ENCODE data around the gene SAMD10.
"Not testable (repeated sequence)": the region's sequence is repeated elsewhere in the genome, so short reads cannot be mapped to it uniquely, and the experiment has no call there.

SAMD10 gene

DNA sequence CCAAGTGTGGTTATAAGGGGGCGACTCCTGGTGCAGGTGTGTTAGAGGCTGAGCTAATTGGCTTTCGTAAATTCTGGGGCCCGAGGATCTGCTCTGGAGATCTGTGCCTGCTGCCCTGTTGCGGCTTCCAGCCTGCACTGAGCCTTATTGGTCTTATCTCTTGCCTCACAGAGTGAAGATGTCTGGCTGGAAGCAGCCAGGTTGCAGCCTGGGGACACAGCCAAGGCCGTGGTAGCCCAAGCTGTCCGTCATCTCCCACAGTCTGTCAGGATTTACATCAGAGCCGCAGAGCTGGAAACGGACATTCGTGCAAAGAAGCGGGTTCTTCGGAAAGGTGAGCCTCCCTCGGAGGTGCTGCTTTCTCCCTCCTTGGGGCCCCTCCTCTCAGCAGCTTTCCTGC lies 21.5 kb upstream of the SAMD10 start:
- DNase-seq: no peak

GRCh38 chr20:63982937-63983336 lies 3.5 kb upstream of the SAMD10 start:
- no peak for DNase-seq

- peak; percentile 93 to 96 for DNase-seq
Measured at GRCh38 chr20:63980806-63981728, 1.6 kb upstream of the SAMD10 start, which contains the start of gene PRPF6. Gene PRPF6, plus strand, starts transcription at chr20:63981132. Its CDS starts 114 bp downstream, at chr20:63981246.

- DNase-seq: peak in 1 of 2 experiments; percentile 35
Measured at GRCh38 chr20:63980317-63980805, 919 bp upstream of the SAMD10 start.

DNA sequence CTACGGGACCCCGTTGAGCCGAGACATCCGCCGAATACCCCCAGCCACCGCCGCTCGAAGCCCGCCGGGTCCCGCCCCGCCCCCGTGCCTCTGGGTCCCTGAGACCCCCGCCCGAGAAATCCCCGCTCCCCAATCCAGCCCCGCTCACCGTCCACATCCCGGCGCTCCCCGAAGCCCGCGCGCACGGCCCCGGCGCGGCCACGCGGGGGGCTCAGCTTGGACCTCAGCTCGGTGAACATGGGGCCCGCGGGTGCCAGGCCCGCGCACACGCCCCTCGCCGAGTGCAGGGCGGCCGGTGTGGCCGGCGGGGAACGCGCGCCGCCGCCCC lies 249 bp downstream of the SAMD10 start:
- DNase-seq: no peak

GRCh38 chr20:63978319-63979228 lies 868 bp downstream of the SAMD10 start:
- DNase-seq: peak; percentile 46 to 63

GRCh38 chr20:63977739-63978276 lies 1.6 kb downstream of the SAMD10 start:
- DNase-seq: peak; percentile 48 to 60

- DNase-seq: no peak
Measured at GRCh38 chr20:63976980-63977738, 2.3 kb downstream of the SAMD10 start.

DNA sequence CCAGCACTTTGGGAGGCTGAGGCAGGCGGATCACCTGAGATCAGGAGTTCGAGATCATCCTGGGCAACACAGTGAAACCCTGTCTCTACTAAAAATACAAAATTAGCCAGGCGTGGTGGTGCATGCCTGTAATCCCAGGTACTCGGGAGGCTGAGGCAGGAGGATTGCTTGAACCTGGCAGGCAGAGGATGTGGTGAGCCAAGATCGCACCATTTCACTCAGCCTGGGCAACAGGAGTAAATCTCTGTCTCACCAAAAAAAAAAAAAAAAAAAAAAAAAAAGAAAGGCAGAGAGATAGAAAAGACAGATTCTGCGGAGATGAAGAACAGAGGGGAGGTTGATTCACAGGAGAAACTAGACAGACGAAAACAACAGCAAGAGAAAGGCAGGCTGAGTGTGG lies 2.9 kb downstream of the SAMD10 start:
- DNase-seq: not testable (repeated sequence)

DNA sequence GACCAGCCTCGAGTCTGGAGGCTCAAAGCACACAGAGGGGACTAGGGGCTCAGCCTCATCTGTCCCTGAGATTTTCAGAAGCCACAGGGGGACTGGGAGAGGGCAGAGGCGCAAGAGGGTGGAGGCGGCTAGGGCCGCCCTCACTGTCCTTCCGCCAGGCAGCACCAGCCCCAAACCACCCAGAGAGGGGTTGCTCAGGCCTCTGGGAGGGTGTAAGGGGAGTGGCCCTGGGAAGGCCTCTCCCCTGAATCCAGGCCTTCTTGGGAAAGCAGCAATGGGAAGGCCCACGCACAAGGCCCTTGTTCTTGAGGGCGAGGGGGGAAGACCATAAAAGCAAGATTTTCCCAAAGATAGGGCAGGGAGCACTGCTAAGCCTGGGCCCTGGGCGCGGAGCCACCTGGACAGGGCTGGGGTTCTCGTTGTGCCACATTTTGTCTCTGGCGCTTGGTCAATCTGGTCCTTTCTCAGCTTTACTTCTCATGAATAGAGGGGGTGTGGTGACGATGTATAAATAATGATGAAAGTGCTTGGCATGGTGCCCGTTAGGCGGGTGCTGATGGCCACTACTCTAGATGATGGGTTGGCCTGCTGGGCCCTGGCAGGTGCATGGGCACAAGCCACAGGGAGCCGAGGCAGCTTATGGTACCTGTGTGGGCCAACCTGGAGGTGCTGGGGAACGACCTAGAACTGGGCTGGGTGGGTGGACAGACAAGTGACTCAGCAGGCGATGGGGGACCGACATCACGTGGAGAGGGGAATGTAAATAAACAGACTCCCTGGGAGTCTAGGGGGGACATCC lies 4.8 kb downstream of the SAMD10 start:
- no peak for DNase-seq

DNA sequence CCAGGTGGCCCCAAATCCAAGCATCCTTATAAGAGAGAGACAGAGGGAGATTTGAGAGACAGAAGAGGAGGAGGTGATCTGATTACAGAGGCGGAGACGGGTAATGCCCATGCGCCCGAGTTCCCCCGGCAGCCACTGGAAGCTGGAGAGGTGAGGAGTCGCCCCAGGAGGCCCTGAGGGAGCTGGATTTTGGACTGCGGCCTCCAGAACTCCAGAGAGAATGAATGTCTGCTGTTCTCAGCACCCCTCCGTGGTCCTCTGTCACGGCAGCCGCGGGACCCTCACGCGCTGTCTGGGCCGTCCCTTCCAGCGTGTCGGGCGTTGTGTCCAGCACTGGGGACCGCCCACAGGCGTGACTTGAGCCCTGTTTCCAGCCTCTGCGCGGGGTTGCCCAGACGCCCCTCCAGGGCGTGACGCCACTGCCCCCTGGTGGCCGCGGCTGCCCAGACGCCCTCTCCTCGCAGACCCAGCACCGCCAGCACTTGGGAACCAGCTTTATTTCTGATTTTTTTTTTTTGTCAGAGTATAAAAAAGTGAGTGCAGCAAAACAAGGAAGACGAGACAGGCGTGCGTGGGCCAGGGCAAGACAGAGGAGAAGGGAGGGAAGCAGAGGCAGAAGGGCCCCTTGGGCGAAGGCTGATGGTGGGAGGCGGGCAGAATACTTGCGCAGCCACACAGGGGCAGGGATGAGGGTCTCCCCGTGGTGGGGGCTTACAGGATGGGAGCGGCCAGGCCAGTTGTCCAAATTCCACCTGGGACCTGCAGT lies 5.6 kb downstream of the SAMD10 start:
- peak; percentile 64 to 86 for DNase-seq

- no peak for DNase-seq
Measured at GRCh38 chr20:63973160-63973479, 6.3 kb downstream of the SAMD10 start.

- DNase-seq: no peak
Measured at GRCh38 chr20:63972312-63973159, 6.9 kb downstream of the SAMD10 start.

- DNase-seq: not testable (repeated sequence)
Measured at GRCh38 chr20:63971960-63972311, 7.5 kb downstream of the SAMD10 start.

- DNase-seq: no peak
Measured at GRCh38 chr20:63970714-63971431, 8.6 kb downstream of the SAMD10 start.

- peak; percentile 51 to 65 for DNase-seq
Measured at GRCh38 chr20:63969838-63970713, 9.4 kb downstream of the SAMD10 start, which contains the start of gene ZNF512B. Gene ZNF512B, minus strand, starts transcription at chr20:63969930. Its CDS starts 1,980 bp downstream, at chr20:63967950.

- DNase-seq: peak in 1 of 2 experiments; percentile 41
Measured at GRCh38 chr20:63968928-63969760, 10.3 kb downstream of the SAMD10 start.
